Smooth muscle cell of the brain vasculature (primary cell): ENCODE results near the gene CDC123.
"Not testable (repeated sequence)": the region's sequence is repeated elsewhere in the genome, so short reads cannot be mapped to it uniquely, and the experiment has no call there.

Source experiments
- DNase-seq: peaks from one replicate; pipeline ENCODE4 v3.0.0-alpha.2; 2012; ENCODE audit warnings: low read depth, low spot score

CDC123 gene

DNA sequence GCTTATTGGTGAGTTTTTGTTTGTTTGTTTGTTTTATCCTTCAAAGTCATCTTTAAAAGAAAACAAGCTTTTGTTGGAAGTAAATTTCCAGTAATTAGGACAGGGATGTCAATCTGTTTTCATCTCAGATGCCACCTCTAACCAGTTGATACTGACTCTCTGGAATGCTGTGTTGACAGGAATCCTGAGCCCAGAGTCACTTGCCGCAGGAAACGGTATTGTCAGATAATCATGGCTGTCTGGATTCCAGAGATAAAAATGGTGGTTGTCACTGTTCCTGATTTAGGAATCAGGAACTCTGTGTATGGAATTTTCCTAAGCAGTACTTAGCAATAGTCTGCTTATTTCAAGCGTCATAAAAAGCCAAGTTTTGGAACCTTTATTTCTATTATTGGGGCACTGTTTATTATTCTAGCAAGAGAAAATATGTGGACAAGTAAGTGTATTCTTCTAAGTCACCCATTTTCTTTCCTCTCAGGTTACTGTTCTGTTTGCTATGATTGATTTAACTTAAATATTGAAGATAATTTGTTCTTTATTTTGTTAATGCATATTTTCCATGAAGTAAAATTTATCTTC is 39.2 kb downstream of the CDC123 start:
- DNase-seq: no peak

GRCh38 chr10:12235796-12236195 is 39.8 kb downstream of the CDC123 start:
- no peak for DNase-seq

DNA sequence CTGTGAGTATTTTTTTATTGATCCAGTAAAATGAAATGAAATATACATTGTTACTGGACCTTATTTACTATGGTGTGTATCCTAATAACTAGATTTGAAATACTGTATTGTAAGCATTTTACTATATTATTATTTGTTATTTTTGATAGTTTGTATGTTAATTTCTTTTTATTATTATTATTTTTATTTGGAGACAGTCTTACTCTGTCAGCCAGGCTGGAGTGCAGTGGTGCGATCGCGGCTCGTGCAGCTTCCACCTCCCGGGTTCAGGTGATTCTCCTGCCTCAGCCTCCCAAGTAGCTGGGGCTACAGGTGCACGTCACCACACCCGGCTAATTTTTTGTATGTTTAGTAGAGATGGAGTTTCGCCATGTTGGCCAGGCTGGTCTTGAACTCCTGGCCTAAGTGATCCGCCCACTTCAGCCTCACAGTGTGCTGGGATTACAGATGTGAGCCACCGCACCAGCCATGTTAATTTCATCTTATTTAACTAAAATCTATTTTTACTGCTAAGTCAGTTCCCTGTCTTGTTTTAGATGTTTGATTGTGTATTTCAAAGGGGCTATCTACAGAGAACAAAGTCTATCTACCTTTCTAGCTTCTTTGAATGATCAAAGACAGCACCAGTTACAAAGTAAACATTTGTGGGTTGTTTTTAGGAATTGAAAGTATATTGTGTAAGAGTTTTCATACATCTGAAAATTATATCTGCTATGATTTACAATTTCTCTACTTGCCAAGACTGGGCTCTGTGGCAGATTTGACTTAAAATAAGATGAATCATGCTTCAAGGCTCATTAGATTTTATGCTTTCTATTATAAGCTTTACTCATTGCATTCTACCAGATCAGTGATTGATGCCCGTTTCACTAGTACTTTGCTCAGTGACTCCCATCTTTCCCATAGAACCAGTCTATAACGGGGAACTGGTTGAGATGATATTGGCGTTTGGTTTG is 41.6 kb downstream of the CDC123 start:
- no peak for DNase-seq

DNA sequence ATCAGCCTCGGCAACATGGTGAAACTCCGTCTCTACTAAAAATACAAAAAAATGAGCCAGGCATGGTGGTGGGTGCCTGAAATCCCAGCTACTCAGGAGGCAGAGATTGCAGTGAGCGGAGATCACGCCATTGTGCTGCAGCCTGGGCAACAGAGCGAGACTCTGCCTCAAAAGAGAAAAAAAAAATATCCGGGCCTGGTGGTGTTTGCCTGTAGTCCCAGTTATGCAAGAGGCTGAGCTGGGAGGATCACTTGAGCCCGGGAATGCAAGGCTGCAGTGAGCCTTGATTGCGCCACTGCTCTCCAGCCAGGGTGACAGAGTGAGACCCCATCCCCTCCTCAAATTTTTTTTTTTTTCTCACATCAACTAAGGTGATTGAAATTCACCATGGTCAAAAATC is 42.8 kb downstream of the CDC123 start:
- DNase-seq: no peak

DNA sequence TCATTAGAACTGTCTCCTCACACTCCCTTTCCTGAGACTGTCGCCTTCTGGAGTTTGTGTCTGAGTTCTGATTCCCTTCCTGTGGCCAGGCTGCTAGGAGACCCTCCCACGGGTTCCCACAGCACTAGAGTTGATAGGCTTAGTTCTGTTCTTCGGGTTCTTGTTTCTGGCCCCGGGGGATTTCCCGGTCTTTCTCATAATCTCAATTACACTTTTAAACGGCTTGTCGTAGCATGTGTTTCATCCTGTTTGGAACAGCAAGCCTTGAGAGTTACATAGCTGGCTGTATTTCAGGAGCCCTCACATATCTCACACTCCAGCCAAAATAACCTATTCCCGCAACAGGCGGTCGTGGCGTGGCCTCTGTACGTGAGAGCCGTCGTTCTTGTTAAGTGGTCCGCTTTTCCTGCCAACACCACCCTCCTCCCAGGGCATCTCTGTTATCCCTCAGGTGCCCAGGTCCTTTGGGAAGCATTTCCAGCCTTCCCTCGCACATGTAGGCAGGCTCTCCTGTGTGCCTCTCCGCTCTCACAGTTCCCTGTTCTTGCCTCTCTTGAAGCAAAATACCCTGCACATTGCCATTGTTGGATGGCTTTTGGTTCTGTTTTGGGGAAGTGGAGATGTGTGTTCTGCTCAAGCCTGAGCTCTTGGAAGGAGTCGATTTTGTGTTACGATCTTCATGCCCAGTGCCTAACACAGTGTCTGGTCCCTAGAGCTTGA is 46.0 kb downstream of the CDC123 start:
- no peak for DNase-seq

DNA sequence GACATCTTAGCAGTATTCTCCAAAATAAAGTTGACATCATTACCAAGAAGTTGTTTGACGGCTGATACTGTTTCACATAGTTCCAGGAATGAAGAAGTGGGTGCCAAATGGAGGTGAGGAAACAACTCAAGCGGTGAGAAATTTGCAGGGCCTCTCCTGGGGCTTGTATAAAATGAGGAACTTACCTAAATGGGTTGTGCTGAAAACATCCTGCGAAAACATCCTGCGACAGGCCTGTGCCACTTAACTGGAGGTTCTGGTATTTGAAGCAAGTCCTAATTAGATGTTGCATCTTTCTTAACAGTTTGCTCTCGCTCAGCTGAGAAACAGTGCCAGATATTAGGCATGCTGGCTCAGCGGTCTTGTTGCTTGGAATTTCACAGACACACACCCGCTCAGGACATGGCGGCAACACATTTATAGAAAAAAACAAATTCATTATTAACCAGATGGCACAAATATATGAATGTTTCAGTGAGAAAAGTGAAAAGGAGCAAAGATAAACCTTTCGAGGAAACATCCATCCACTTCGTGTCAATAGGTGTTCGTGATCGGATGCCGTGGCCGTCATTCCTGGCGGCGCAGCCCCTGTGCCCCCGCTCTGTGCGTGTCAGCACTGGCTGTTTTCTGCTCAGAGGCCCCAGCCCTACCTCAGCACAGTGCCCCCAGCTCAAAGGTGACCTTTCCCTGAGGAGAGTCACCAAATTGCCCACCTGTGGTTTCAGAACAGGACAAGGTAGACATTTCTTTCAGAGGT is 48.1 kb downstream of the CDC123 start:
- DNase-seq: no peak

DNA sequence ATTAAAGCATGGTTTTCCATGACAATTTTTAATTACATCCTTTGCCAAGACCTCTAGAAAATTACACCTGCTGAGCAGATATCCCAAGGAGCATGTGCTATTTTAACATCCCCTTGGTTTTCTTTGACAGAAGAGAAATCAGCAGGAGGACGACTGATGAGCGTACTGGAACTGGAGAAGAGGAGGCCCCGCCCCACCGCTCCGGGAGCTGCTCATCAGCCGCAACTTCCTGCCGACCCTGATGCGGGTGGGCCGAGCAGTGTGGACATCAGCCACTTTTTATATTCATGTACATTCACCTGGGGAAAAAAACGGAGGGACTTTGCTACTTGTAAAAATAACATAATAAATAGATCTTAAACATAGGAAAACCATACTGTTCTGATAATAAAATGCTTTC is 54.2 kb downstream of the CDC123 start:
- no peak for DNase-seq

DNA sequence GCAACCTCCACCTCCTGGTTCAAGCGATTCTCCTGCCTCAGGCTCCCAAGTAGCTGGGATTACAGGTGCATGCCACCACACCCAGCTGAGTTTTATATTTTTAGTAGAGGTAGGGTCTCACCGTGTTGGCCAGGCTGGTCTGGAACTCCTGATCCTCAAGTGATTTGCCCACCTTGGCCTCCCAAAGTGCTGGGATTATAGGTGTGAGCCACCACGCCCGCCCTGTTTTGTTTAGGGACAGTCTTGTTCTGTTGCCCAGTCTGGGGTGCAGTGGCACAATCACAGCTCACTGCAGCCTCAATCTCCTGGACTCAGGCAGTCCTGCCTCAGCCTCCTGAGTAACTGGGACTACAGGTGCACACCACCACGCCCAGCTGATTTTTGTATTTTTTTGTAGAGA is 54.7 kb downstream of the CDC123 start:
- not testable (repeated sequence) for DNase-seq

GRCh38 chr10:12251581-12251980 is 55.6 kb downstream of the CDC123 start:
- DNase-seq: no peak

- DNase-seq: no peak
Measured at GRCh38 chr10:12252882-12253546, 57.0 kb downstream of the CDC123 start.

- no peak for DNase-seq
Measured at GRCh38 chr10:12255048-12255447, 59.1 kb downstream of the CDC123 start.

- no peak for DNase-seq
Measured at GRCh38 chr10:12259988-12260387, 64.0 kb downstream of the CDC123 start.

GRCh38 chr10:12262278-12262981 is 66.4 kb downstream of the CDC123 start:
- no peak for DNase-seq

DNA sequence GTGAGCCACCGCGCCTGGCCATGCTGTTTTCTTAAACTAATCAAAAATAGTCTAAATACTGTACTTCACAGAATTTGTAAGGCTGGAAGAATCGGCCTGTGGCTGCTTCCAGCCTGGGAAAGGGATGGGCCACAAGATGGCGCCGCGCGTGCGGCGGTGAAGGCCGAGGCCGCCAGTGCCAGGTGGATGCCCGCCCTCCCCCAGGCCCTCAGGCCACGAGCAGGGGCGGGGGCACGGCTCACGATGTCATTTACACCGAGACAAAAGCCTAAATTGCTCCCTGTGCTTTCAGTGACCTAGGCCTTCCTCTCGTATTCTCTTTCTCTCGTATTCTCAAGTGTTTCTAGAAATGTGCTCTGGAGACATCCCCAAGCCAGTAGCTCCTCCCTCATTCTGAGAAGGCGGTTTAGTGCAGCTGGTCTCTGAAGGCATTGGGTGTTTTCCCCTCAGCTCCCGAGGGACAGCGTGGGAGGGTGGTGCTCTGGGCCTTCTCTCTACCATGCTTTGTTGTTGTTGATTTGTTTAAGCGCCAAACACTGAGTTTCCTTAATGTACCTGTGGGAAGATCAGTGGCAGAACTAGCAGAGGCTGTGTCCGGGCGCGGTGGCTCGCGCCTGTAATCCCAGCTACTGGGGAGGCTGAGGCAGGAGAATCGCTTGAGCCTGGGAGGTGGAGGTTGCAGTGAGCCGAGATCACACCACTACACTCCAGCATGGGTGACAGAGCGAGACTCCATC is 68.4 kb downstream of the CDC123 start:
- peak; percentile 49 for DNase-seq

DNA sequence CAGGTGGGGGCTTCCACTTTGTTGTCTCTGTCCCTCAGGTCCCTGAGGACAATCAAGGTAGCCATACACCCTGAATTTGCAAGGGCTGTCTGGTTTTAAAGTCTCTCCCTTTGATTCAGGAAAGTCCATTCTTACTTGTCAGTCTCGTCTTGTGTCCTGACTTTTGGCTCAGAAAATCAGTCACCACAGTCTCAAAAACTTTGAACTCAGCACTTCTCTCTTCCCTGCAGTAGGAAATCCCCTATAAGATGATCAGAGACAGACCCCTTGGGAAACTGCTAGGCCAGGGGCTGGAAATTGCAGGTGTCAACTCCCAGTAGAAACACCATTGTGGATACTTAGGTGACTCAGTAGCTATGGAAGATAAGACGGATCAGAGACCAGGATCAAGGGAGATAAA is 73.1 kb downstream of the CDC123 start:
- no peak for DNase-seq

DNA sequence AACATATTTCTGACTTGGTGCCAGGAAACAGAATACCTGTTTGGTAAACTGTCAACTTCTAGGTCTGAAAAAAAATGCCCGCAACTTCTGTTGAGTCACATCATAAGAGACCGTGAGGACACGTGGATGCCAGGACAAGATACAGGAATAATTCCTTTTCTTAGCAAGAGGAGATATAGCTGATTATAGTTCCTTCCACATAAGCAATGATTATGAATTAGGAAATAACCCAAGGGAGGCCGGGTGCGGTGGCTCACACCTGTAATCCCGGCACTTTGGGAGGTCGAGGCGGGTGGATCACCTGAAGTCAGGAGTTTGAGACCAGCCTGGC is 75.2 kb downstream of the CDC123 start:
- no peak for DNase-seq

GRCh38 chr10:12277862-12278261 is 81.9 kb downstream of the CDC123 start:
- DNase-seq: not testable (repeated sequence)

GRCh38 chr10:12279281-12279680 is 83.3 kb downstream of the CDC123 start:
- DNase-seq: no peak

GRCh38 chr10:12287772-12288171 is 91.8 kb downstream of the CDC123 start:
- no peak for DNase-seq

DNA sequence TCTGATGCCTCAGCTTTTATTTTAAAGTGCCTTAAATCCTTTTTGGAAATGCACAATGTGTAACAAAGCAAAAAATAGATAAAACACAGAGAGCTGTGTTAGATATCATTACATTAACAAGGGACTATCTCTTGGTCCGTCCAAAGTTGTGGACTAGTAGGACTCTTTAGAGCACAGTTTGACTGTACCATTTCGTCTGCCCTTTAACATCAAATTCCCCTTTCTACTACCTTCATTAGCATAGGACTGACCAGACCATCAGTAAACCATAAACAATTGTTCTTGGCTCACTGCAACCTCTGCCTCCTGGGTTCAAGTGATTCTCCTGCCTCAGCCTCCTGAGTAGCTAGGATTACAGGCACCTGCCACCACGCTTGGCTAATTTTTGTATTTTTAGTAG is 101.8 kb downstream of the CDC123 start:
- DNase-seq: not testable (repeated sequence)
